Loucy (cell line): ENCODE measurements around the gene KLF7.

Experiments
- CTCF ChIP-seq: fragments of 200-600 bp; sonication (generic); conservative IDR thresholded peaks from 2 replicates; pipeline ENCODE4 v1.5.1; 2014; ENCODE audit warnings: mild to moderate bottlenecking, antibody characterized with exemption, low read length
- EZH2phosphoT487 ChIP-seq: fragments of 200-600 bp; IDR thresholded peaks from 2 replicates; pipeline ENCODE4 v1.6.1; 2018; ENCODE audit warnings: antibody characterized with exemption, mild to moderate bottlenecking, moderate library complexity, borderline replicate concordance

GRCh38 chr2:207206011-207206410, 40.3 kb upstream of the KLF7 start:
- TF ChIP-seq CTCF (no peak), EZH2phosphoT487 (no peak)
